NCI-H345 (cell line): ENCODE data around the gene TP53I13.

Experiments
- DNase-seq: peaks from one replicate; lab custom pipeline; 2025; lab: John Stamatoyannopoulos, UW

The TP53I13 gene

GRCh38 chr17:29593591-29594518 is 25.4 kb downstream of the TP53I13 start:
- peak; percentile 37 for DNase-seq

- DNase-seq = no peak
Observed at GRCh38 chr17:29594519-29595090, 26.1 kb downstream of the TP53I13 start.

- DNase-seq = no peak
Observed at GRCh38 chr17:29595107-29595942, 26.8 kb downstream of the TP53I13 start.

GRCh38 chr17:29595943-29596774 is 27.7 kb downstream of the TP53I13 start:
- no peak for DNase-seq

- DNase-seq = no peak
Observed at GRCh38 chr17:29596811-29597210, 28.3 kb downstream of the TP53I13 start.

- DNase-seq = no peak
Observed at GRCh38 chr17:29597361-29598172, 29.1 kb downstream of the TP53I13 start.

GRCh38 chr17:29603109-29603674 is 34.7 kb downstream of the TP53I13 start:
- no peak for DNase-seq

GRCh38 chr17:29607557-29608195 is 39.2 kb downstream of the TP53I13 start:
- no peak for DNase-seq

GRCh38 chr17:29608986-29609385 is 40.5 kb downstream of the TP53I13 start:
- DNase-seq = no peak

- DNase-seq = no peak
Observed at GRCh38 chr17:29610395-29610794, 41.9 kb downstream of the TP53I13 start.

GRCh38 chr17:29611351-29612093 is 43.0 kb downstream of the TP53I13 start:
- no peak for DNase-seq

GRCh38 chr17:29612094-29612403 is 43.5 kb downstream of the TP53I13 start:
- DNase-seq = no peak

- no peak for DNase-seq
Observed at GRCh38 chr17:29612404-29613280, 44.1 kb downstream of the TP53I13 start.

GRCh38 chr17:29613352-29613837 is 44.9 kb downstream of the TP53I13 start:
- no peak for DNase-seq

- no peak for DNase-seq
Observed at GRCh38 chr17:29613856-29614255, 45.4 kb downstream of the TP53I13 start.

- no peak for DNase-seq
Observed at GRCh38 chr17:29614349-29615047, 46.0 kb downstream of the TP53I13 start.

GRCh38 chr17:29615048-29615385 is 46.5 kb downstream of the TP53I13 start:
- no peak for DNase-seq
